ENCODE results near the gene COL4A6.

Gene COL4A6

DNA sequence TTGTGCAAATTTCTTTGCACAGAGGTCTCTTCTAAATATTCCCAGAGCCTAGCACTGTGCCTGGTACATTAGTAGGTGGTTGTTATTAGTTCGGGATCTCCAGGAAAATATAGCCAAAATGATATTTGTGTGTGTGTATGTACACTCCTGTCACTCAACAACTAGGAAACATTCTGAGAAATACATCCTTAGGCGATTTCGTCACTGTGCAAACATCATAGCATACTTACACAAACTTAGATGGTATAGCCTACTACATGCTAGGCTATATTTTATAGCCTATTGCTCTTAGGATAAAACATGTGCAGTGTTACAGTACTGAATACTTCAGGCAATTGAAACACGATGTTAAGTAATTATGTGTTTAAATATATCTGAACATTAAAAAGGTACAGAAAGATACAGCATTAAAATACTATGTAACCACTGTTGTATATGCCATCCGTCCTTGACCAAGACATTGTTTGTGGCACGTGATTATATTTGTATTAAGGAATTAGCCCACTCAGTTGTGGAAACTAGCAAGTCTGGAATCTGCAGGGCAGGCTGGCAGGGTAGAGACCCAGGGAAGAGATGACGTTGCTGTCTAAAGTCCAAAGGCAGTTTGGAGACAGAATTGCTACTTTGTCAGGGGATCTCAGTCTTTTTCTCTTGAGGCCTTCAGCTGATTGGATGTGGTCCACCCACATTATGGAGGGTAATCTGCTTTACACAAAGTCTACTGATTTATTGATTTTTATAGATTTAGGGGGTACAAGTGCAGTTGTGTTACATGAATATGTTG, 106.9 kb downstream of the COL4A6 start:
- DNase-seq: no peak

DNA sequence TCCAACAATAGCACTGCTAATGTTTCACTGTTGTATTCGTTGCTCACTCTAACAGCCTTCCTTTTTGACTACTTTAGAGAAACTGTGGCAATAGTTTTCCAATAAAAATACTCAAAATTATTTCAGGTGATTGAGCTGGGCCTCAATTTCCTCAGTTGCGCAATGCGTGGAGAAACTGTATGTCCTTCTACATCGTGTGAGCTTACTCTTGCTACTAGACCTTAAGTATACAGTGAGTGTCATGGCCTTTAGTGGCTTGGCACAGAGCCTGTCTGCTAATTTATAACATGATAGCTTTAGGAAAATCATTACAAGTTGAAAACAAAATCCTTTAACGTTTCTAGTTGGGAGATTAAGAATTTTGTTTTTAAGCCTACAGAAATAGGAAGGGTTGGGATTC, 114.5 kb downstream of the COL4A6 start:
- DNase-seq: no peak

DNA sequence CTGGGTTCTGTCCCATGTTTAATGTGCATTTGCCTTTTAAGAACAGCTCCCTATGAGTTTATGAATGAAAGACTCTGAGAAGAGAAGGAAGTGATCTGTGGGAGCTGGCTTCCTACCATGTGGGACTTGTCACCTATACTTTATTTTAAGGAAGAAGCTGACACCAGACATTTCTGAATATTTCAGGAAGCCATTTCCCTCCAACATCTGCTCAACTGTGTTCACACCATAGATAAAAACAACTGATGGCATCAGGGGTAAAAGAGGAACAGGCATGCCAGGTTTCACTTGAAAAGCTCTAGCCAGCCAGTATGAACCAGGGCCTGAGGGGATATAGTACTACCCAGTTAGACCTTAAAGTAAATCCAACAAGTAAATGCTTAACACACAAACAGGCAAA, 116.0 kb downstream of the COL4A6 start:
- DNase-seq: no peak

DNA sequence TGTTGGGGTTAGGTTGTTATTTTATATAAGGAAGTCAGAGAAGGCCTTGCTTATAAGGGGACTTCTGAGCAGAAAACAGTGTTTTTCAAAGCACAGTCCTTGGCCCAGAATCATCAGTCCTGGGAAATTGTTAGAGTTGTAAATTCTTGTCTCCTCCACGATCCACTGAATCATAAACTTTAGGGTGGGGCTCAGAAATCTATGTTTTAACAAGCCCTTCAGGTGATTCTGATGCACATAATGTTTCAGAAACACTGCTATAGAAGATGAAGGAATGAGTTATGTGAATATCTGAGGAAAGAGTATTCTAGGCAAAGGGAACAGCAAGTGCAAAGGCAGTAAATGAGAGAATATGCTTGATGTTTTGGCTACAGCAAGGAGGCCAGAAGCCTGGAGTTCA, 121.8 kb downstream of the COL4A6 start:
- no peak for DNase-seq

DNA sequence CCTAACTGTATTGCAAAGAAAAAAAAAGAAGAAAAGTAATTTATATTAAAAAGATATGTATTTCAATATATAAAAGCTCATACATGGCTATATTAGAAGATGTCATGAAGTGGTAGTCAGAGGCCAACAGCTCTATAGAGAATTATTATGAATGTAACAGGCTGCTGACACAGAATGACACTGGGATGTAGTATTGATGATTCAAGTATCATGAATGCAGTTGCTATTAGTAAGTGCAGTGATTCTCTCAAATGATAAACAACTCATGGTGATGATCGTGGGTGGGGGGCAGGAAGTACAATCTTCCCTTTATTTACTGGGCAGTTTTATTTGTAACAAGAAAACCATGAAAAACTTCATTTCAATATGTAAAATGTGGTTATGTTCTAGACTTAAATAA, 124.6 kb downstream of the COL4A6 start:
- no peak for DNase-seq

DNA sequence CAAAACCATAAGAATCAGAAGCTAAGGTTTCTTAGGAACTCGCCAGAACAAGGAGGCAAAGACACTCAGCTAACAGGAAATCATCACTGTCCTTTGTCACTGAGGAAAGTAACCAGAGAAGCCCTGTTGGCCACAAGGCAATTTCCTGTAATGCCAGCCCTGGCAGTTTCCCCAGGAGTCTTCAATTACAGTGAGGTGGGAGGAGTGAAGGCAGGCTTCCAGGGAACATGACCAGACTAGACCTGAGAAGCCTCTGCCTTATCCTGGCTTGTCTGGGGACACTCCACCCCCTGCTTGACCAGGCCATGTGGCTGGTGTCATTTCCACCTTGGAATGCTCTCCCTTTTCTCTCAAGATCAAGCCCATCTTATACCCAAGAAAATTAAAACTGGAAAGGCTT, 125.3 kb downstream of the COL4A6 start:
- DNase-seq: no peak

DNA sequence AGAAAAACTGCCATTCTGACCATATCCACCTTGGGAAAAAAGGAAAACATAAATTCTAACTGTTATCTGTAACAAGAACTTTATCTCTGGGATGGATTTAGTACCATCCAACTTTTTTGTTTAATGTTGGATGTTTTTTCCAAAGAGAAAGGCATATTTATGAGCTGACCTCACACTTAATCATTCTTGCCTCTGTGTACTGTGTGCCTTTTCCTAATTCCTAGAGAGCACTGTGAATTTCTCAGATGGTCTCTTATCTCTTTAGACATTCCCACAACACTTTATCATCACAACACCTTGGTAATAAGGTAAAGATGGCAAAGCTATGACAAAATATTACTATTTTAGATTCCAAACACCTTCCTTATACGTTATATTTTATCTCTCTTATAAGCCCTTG, 126.2 kb downstream of the COL4A6 start:
- DNase-seq: no peak

DNA sequence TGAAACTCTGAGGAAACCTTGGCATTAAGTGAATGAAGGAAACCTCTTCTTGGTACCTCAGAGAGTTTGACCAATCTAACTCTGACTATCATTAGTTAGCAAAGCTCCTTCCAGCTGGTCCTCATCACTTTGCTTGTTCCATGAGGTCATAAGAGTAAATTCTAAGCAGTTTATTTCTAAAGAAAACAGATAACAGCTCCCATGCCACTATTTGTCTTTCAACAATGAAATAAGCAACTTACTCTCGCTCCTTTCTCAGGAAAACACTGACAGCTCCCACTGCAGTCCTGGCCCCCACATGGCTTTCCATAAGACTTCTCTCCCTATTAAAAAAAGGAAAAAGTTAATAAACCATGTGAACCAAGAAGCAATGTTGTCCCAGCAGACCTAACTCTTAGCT, 127.7 kb downstream of the COL4A6 start:
- DNase-seq: no peak

DNA sequence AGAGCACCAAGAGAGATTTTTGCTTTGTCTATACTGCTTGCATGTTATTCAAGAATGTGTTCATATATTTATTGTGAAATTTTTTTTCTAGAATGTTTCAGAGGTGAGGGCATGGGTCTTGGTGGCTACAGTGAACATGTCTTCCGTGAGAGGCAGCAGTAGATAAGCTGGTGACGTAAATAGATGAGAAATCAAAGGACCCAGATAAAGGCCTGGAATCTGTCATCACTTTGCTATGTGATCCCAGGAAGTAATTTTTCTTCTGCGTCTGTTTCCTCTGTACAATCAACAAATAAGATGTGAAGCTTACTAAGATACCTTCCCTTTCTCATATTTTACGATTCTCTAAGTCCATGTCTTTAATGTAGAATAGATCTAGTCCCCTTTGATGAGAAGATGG, 129.1 kb downstream of the COL4A6 start:
- DNase-seq: no peak

DNA sequence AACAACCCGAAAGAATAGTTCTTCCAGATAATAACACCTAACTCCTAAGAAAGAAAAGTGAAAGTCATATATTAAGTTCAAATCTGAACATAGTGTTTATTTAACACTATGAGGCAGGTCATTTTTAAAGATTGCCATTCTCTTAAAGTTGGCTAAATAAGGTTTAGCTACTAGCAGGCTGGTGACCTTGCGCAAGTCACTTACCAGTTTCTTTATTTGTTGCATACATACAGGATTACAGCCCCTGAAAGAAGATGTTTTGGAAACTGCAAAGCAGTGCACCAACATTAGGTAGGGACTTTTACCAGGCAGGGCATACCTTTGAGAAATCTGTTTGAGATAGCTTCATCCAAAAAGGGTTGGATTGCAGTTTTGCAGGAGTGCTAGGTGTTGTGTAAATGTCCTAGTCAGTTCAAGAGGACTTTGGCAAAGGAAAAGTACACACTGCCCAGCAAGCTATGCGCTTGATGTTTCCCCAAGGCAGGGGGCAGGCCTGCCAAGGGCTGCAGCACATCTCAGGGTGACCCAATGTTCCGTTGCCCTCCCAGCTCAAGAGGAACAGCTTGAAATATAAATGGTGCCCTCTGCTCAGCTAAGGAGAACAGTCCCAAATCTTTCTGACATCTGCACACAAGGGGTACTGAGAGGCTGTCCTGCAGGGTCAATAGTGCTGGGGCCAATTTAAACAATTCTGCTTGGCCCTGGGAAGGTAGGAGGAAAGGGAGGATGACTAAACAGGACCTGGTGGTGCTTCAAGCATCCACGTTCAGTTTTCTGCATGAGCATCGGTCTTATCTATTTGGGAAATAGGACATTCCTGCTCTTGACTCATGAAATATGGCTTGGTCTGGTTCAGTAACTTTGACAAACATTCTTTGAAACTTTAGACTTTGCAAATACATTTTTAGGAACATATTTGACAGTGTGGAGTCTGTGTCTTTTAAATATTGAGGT, 130.8 kb downstream of the COL4A6 start:
- DNase-seq: no peak

DNA sequence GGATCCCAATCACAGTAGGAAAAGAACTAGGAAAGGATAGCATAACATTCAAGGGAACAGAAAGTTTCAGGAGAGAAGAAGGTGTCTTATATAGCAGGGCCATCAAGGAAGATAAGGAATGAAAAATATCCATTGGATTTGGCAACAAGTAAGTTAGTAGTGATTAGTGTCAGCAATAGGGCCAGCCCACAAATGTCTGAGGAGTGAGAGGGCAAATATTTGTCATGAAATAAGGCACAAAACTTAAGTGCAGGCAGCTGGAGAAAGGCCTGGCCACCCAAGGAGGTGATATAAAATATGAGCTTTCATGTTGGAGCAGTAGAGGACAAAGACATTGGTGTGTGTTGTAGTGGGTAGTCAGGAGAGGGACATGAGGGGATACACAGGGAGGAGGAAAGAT, 132.1 kb downstream of the COL4A6 start:
- no peak for DNase-seq

DNA sequence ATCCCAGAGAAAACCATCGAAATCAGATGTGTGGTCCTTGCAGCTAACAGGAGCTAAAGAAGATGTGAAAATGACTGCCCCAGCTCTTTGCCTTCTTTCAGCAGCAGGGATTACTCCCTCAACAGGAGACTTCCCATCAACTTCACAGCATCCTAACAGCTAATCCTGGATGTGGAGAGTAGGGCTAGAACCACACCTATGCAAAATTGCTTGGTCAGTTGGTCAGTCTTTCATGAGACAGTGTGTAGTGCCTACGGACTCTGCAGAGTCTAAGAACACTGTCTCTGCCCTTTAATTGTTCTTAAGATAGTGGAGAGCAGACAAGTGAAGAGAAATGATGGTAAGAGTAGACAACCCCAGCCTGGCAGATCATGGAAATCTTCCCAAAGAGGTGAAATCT, 133.5 kb downstream of the COL4A6 start:
- DNase-seq: no peak

DNA sequence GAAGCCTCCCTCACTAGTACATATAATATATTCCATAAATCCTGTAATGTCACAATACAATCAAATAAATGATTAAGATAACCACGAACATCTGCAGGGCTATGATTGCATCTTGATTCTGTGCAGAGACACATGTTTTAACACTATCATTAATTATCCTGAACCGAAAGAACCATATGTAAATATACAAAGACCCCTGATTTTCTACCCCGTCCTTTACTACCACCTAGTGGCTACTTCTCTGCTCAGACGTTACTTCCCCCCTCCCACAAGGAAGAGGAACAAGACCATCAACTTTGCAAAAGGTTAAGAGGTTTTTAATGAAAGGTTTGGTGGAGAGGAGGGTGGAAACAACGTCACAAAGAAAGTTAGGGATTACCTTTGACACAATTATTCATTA, 134.0 kb downstream of the COL4A6 start:
- no peak for DNase-seq

DNA sequence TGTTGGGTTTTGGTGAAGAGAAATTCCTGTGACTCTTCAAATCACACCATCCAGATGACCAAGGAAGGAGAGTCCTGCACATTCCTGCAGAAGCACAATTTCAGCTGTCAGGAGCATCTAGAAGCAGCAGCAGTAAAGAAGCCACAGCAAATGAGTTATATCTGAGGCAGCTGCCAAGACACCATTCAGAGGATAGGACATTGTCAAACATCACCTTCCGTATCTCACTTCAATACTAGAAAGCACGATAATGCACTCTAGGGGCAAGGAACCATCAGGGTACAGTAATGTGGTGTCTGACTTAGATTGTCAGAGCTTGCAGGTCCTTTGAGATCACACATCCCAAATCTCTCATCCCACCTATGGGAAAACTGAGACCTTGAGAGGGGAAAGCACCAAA, 134.5 kb downstream of the COL4A6 start:
- no peak for DNase-seq

DNA sequence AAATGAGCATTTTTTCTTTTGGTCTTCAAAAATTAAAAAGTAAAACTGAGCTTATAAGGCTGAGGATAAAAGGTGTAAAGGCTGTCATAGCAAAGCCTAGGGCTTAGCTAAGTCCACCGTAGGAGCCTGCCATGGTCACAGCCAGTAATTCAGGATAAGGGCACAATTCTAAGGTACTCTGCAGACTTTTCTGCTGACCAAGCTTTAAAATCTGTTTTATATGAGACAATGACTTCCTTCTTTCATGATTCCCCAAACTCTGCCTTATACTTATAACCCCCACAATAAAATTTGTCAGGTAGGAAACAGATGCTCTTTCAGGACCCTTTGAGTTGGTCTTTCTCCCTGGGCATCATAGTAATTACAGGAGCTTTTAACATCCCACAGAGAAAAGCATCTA, 138.5 kb downstream of the COL4A6 start:
- DNase-seq: no peak

DNA sequence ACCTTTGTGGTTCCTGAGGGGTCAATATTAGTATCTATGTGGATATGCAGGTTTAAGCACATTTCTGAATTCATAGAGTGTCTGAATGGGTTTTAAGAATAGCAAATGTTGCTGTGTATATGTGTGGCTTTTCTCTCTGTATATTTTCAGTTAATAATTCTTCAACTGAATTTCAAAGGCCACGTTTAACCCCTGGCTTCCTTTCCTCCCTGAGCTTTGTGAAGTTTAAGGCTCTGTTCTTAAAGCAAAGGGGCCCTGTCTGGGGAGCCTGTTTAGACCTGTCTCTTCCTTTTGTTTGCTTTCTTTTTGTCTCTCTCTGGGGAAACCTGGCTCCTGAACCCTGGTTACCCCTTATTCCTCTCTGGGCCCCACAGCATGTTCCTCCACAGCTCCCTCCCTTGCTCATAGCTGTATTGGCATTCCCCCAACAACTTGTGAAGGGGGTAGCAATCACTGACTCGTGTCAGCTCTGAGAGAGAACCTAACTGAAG, 139.1 kb downstream of the COL4A6 start:
- DNase-seq: no peak

DNA sequence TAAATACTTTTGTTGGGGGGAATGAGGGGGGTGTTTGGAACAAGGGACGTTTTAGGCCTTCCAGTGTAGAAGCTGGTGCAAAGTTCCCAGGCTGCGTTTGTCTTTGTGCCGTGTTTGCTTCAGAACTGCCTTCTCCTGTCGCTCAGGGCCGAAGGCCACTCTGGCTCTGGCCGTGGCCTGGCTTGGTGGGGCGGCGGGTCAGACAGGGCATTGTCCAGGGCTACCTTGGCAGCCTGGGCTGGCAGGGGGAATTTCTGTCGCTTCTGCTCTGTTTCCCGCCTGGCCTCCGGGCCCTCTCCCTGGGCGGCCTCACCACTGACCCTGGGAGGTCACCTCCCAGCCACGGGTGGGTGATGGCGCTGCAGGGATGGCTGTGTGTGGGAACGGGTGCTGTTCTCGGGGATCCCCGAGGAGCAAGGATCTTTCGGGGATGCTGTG, 140.0 kb downstream of the COL4A6 start:
- no peak for DNase-seq

DNA sequence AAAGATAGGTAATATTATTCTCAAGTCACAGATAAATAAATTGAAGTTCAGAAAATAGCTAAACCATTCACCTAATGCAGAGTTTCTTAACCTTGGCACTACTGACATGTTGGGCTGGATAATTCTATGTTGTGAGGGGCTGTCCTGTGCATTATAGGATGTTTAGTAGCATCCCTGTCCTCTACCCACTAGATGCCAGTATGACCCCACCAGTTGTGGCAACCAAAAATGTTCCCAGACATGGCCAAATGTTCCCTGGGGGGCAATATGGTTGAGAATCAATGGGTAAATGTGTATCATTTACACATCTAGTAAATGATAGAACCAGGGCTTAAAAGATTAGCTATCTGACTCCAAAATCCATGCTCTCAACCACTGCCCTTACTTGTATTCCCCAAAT, 140.9 kb downstream of the COL4A6 start:
- no peak for DNase-seq

DNA sequence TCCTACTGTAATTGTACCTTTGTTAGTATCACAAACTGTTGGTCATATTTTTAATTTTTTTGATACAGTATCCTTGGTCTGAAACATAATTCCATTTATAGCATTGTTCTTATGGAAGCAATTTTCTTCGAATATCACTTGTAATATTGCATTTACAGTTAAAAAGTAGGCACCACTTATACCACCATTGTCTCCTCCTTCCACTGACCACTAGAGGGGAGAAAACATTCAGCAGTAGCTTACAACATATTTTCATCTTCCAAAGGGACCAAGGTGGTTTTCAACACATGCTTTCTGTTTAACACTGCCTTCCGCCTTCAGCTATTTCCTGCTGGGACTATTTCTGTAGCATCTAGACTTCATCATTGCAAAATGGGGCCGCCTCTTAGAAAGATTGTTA, 146.2 kb downstream of the COL4A6 start:
- no peak for DNase-seq

DNA sequence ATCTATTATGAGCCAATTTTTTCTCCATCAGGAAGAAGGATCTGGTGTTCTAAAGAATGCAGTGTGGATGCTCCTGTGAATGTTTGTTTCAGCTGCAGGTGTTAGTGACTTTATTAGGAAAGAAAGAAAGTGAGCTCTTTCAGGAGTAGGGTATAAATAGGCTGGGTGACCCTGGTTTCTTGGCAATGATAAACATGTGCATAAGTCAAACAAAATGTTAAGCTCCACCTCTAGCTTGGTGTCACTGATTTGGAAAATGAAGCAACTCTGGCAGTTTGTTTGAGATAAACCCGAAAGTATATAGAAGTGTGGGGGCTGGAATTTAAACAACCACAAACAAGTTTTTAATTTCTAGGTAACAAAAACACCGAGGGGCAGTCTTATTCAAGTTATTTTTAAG, 152.3 kb downstream of the COL4A6 start:
- no peak for DNase-seq

DNA sequence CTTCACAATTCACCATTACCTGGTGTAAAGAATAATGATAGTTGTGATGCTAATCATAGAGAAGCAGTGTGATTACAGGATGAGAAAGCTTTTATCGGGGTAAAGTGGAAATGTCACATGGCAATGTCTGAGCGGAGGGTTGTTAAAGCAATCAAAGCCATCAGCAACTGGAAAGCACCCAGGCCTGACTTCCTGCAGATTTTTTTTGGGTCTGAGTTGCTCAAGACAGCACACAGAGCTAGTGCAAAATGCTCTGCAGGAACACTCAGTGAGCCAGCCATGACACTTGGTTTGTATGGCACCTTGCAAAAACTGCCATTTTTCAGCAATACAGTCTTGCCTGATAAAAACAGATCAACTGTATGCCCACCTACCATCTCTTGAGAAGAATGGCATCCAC, 152.9 kb downstream of the COL4A6 start:
- no peak for DNase-seq

DNA sequence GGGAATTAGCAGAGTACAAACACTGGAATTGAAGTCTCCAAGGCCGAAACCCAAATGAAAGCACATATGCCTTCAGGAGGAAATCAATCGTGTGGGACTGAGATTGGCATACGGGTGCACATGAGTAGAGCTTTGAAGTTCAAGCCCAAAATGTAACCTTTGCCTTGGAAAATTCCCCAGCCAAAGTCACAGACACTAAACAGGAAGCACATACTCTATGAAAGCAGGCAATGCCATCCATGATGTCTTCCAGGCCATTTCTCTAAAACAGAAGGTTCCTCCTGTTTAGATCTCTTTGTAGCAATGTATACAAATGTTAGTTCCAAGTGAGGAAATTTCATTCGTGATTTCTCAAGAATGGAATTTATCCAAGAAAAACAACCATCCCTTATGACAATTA, 162.5 kb downstream of the COL4A6 start:
- DNase-seq: no peak

DNA sequence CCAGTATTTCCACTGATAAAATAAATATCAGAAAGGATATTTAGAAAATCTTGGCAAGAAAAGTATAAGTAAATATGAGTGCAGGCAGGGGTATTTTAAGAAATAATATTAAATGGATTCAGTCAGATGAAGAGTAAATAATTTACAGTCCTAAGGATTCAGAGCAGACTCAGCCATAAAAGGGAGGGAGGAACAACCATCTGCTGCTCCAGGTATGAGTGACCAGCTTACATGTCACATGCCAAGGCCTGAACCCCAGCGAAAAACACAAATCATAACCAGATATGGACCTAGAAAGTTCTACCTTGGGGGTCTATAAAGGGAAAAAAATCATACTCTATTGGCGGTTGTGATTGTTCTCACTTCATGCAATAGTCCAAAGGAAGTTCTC, 166.8 kb downstream of the COL4A6 start:
- no peak for DNase-seq

DNA sequence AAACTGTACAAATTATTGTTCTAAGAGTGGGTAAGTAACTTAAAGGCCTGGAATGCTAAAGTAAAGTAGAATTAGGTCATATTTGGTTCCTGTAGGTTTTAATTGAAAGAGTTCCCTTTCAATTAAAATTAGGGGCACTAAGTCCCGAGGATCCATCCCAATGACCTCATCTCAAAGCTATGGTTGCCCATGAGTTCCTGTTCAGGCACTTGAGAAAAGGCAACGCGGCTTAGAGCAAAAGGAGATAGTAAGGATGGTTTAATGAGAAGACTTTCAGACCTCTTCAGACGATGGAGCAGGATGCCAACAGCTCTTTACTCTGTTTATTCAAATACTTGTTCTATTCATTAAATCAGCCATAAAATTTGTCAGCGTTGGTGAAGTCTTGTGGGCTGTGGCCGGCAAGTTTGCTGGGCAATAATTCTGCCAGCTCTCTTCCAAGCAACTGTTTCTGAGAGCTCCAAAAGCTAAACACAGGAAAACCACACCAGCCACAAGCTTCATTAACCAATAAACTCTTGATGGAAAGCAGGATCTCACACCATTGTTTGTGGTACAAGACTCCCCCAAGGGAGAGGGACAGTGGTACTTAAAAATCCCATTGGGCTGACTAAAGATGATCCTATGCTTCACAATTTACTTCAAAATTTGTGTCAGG, 167.4 kb downstream of the COL4A6 start:
- no peak for DNase-seq

All from NCI-H1048 (cell line).